Neuronal stem cell (in vitro differentiated cells): ENCODE results near the gene EPHA6.

Experiments
- DNase-seq: peaks from one replicate; pipeline ENCODE4 v3.0.0-alpha.2; 2013; ENCODE audit warnings: low spot score
- H2AFZ ChIP-seq: one replicate; pipeline ENCODE4 v1.6.1; 2013; ENCODE audit warnings: mild to moderate bottlenecking, low read length, inconsistent platforms
- H2AK5ac ChIP-seq: 2 replicates; pipeline ENCODE4 v1.6.1; 2013; ENCODE audit warnings: low read depth, mild to moderate bottlenecking, inconsistent platforms, low read length, moderate library complexity, mixed read lengths
- H2BK120ac ChIP-seq: 2 replicates; pipeline ENCODE4 v1.6.1; 2013; ENCODE audit warnings: low read depth, mild to moderate bottlenecking, inconsistent platforms, low read length, moderate library complexity, mixed read lengths
- H2BK12ac ChIP-seq: one replicate; pipeline ENCODE4 v1.6.1; 2013; ENCODE audit warnings: low read length, inconsistent platforms
- H2BK15ac ChIP-seq: 2 replicates; pipeline ENCODE4 v1.6.1; 2013; ENCODE audit warnings: mild to moderate bottlenecking, low read length, inconsistent platforms, mixed read lengths
- H2BK5ac ChIP-seq: one replicate; pipeline ENCODE4 v1.6.1; 2013; ENCODE audit warnings: inconsistent platforms, mild to moderate bottlenecking, low read length, moderate library complexity
- H3K14ac ChIP-seq: one replicate; pipeline ENCODE4 v1.6.1; 2013; ENCODE audit warnings: low read length, inconsistent platforms
- H3K18ac ChIP-seq: 2 replicates; pipeline ENCODE4 v1.6.1; 2013; ENCODE audit warnings: low read length, inconsistent platforms
- H3K23ac ChIP-seq: 2 replicates; pipeline ENCODE4 v1.6.1; 2013; ENCODE audit warnings: low read depth, mild to moderate bottlenecking, mixed read lengths, low read length, inconsistent platforms; ENCODE audit not compliant: poor library complexity
- H3K27ac ChIP-seq: replicated peaks from 3 replicates; pipeline ENCODE4 v1.5.1; 2013; ENCODE audit warnings: low read length, inconsistent platforms
- H3K27me3 ChIP-seq, 3 experiments: 2 replicates each; pipeline ENCODE4 v1.6.1; 2013; ENCODE audit warnings: low read length in 3 of 3, mild to moderate bottlenecking in 2 of 3, inconsistent platforms in 1 of 3, low read depth in 1 of 3, mixed read lengths in 1 of 3, moderate library complexity in 1 of 3; ENCODE audit not compliant: control insufficient read depth in 3 of 3, insufficient read depth in 3 of 3
- H3K36me3 ChIP-seq, 2 donors: replicated peaks in 1 of 2; 2 replicates each; pipeline ENCODE4 v1.6.1; 2013; ENCODE audit warnings: low read length in 2 of 2; ENCODE audit not compliant: control insufficient read depth in 2 of 2, insufficient read depth in 2 of 2
- H3K4ac ChIP-seq: 2 replicates; pipeline ENCODE4 v1.6.1; 2013; ENCODE audit warnings: inconsistent platforms, mild to moderate bottlenecking, low read length, moderate library complexity
- H3K4me1 ChIP-seq, 2 donors: 1 replicate in 1 of 2; 2 replicates in 1 of 2; pipeline ENCODE4 v1.6.1; 2013; ENCODE audit warnings: low read length in 2 of 2, low read depth in 1 of 2; ENCODE audit not compliant: control insufficient read depth in 2 of 2, insufficient read depth in 1 of 2
- H3K4me2 ChIP-seq: one replicate; pipeline ENCODE4 v1.6.1; 2013; ENCODE audit warnings: mild to moderate bottlenecking, low read length, inconsistent platforms; ENCODE audit not compliant: insufficient read depth, poor library complexity, severe bottlenecking
- H3K4me3 ChIP-seq, 2 donors: 2 replicates each; pipeline ENCODE4 v1.5.1; 2013; ENCODE audit warnings: low read length in 2 of 2, mild to moderate bottlenecking in 2 of 2, inconsistent platforms in 1 of 2, moderate library complexity in 1 of 2
- H3K79me1 ChIP-seq: one replicate; pipeline ENCODE4 v1.6.1; 2013; ENCODE audit warnings: low read depth, mild to moderate bottlenecking, inconsistent platforms, low read length, moderate library complexity
- H3K9ac ChIP-seq: one replicate; pipeline ENCODE4 v1.6.1; 2013; ENCODE audit warnings: mild to moderate bottlenecking, low read depth, low read length, inconsistent platforms; ENCODE audit not compliant: poor library complexity
- H3K9me3 ChIP-seq, 2 donors: replicated peaks in 1 of 2; 2 replicates each; pipeline versions ENCODE3 to v1.6.1; 2013; ENCODE audit warnings: low read length in 2 of 2, mild to moderate bottlenecking in 2 of 2, inconsistent platforms in 1 of 2, low read depth in 1 of 2, mixed read lengths in 1 of 2, moderate library complexity in 1 of 2; ENCODE audit not compliant: control insufficient read depth in 2 of 2, insufficient read depth in 1 of 2
- H4K8ac ChIP-seq: one replicate; pipeline ENCODE4 v1.6.1; 2013; ENCODE audit warnings: low read depth, mild to moderate bottlenecking, inconsistent platforms, low read length, moderate library complexity
- H4K91ac ChIP-seq: one replicate; pipeline ENCODE4 v1.6.1; 2013; ENCODE audit warnings: low read length, low read depth, mild to moderate bottlenecking, inconsistent platforms; ENCODE audit not compliant: poor library complexity
- WGBS, 2 donors: extraction: QIAGEN DNeasy Blood & Tissue Kit; methylation state at CpG; one replicate each; pipeline ENCODE4 v1.1.7; 2013; ENCODE audit warnings: missing lambda C conversion rate in 2 of 2, mixed read lengths in 1 of 2; ENCODE audit not compliant: insufficient read length in 2 of 2, insufficient replicate concordance in 1 of 2; ENCODE audit errors: extremely low coverage in 2 of 2; 5-methylcytosine and 5-hydroxymethylcytosine counted together

Gene EPHA6

DNA sequence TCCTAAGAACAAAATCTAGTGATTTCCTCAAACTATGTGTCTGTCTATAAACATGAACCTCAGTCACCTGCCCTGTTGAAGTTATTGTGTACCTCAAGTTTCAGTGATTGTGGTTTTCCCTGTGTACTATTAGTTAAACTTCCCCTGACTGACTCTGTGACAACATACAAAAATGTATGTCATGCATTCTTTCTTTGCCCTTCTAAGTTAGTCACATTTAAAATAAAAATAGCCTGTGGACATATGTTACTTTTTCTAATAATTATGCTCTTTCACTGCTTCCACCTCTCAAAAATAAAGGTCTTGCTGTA, 29.8 kb downstream of the EPHA6 start:
- Histone ChIP-seq H3K79me1 (no peaks in the 10 kb centered on the region), H3K4ac (no peak overlapping the region), H2AFZ (no peak overlapping the region), H3K4me2 (no peak overlapping the region), H2AK5ac (no peak overlapping the region), H4K8ac (no peak overlapping the region), H3K23ac (no peak overlapping the region), H2BK12ac (no peak overlapping the region), H4K91ac (no peak overlapping the region), H2BK120ac (no peak overlapping the region), H3K4me3 (no peak overlapping the region), H3K18ac (no peak overlapping the region), H3K9me3 (no peaks in the 10 kb centered on the region), H3K4me1 (peaks cover 0 to 2% of the 10 kb centered on the region in 2 donors), H3K36me3 (no peaks in the 10 kb centered on the region), H3K27ac (no peak overlapping the region), H2BK15ac (no peak overlapping the region), H3K27me3 (no peaks in the 10 kb centered on the region), H3K9ac (no peak overlapping the region), H3K14ac (no peak overlapping the region), H2BK5ac (no peak overlapping the region)
- DNase-seq = no peak

DNA sequence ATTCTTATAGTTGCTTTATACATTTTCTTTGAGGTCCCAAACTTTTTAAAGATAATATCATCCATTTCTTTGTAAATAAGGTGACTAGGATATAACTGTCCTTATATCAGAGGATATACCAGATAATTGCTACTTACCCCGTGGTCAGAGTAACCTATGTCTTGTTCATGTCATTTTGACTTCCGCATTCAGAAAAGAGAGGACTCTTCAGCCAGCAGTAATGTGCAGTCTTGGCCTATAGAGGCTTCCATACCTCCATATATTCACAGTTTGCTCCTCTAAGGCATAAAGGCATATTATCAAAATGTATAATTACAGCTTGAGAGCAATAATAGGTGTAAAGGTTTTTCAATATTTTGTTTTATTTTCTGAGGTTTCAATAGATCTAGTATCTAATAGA, 38.5 kb downstream of the EPHA6 start:
- Histone ChIP-seq H2AK5ac (no peak overlapping the region), H3K9ac (no peak overlapping the region), H2BK5ac (no peak overlapping the region), H4K91ac (no peak overlapping the region), H4K8ac (no peak overlapping the region), H3K36me3 (no peaks in the 10 kb centered on the region), H3K23ac (no peak overlapping the region), H2AFZ (no peak overlapping the region), H3K27ac (no peak overlapping the region), H3K18ac (no peak overlapping the region), H3K4me2 (no peak overlapping the region), H3K9me3 (no peaks in the 10 kb centered on the region), H3K14ac (no peak overlapping the region), H3K4me1 (no peaks in the 10 kb centered on the region), H2BK120ac (no peak overlapping the region), H3K79me1 (no peaks in the 10 kb centered on the region), H2BK15ac (no peak overlapping the region), H3K4ac (no peak overlapping the region), H3K27me3 (no peaks in the 10 kb centered on the region), H3K4me3 (no peak overlapping the region), H2BK12ac (no peak overlapping the region)
- WGBS, 2 donors = no CpG with 5 or more reads among the region's 2 CpGs
- DNase-seq = no peak

DNA sequence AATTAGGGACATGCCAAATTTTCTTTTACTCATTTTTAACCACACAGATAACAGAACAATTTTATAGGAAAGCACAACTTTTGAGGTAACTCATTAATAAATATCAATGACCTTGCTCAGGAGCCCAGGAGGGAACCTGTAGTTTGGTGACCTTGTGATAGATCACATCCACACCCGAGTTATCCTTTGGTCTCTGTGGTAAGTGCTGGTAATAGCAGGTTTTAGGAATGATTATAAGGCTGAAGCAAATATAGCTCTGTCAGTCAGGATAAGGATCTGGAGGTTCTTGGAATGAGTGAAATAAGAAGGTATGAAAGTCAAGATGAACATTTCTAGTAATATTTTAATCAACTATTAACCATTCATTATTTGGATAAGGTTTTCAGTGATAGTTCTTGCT, 46.5 kb downstream of the EPHA6 start:
- Histone ChIP-seq H3K4ac (no peak overlapping the region), H3K18ac (no peak overlapping the region), H2BK12ac (no peak overlapping the region), H2BK15ac (no peak overlapping the region), H3K36me3 (no peaks in the 10 kb centered on the region), H3K4me1 (no peaks in the 10 kb centered on the region), H2BK120ac (no peak overlapping the region), H4K91ac (no peak overlapping the region), H3K27me3 (no peaks in the 10 kb centered on the region), H2AK5ac (no peak overlapping the region), H2BK5ac (no peak overlapping the region), H4K8ac (no peak overlapping the region), H3K79me1 (no peaks in the 10 kb centered on the region), H3K23ac (no peak overlapping the region), H3K14ac (no peak overlapping the region), H3K4me3 (no peak overlapping the region), H2AFZ (no peak overlapping the region), H3K4me2 (no peak overlapping the region), H3K9ac (no peak overlapping the region), H3K9me3 (no peaks in the 10 kb centered on the region), H3K27ac (no peak overlapping the region)
- no peak for DNase-seq
- no CpG with 5 or more reads among the region's 1 CpG for WGBS, 2 donors

DNA sequence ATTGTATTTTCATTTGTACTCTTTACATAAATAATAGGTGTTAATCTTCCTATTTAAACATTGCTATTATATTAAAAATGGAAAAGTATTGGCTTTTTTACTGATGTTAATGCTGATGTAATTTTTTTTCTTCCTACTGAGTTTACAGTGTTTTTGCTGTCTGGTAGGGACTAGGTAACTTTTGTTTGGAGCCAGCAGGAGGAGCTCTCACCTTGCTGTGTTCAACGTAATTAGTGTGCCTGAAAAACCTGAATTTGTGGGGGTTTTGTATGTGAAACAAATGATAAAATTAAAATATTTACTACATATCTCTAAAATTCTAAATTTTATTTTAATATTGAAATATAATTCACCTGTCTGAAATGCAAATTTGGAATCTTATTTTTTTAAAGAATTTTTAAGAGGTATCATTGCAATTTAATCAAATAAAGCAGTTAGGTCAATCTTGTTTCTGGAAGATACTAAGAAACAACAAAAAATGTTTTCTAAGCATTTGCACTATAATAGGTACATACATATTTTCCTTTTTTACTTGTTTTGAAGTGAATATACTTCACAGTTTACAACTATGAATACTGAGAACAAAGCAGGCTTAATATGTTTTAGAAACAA, 48.8 kb downstream of the EPHA6 start:
- H3K4ac ChIP-seq = no peak overlapping the region
- H3K79me1 ChIP-seq = no peaks in the 10 kb centered on the region
- no peak overlapping the region for H2BK12ac ChIP-seq
- no peaks in the 10 kb centered on the region for H3K27me3 ChIP-seq
- no peak overlapping the region for H4K8ac ChIP-seq
- no peak overlapping the region for H3K4me3 ChIP-seq
- H3K4me1 ChIP-seq = no peaks in the 10 kb centered on the region
- H3K9me3 ChIP-seq = no peaks in the 10 kb centered on the region
- no peak overlapping the region for H3K9ac ChIP-seq
- H2BK15ac ChIP-seq = no peak overlapping the region
- no peak overlapping the region for H2AK5ac ChIP-seq
- no peak overlapping the region for H3K14ac ChIP-seq
- no peak overlapping the region for H2BK5ac ChIP-seq
- no peak overlapping the region for H3K27ac ChIP-seq
- DNase-seq = peak; percentile 41
- no CpG with 5 or more reads among the region's 1 CpG for WGBS, 2 donors
- no peak overlapping the region for H4K91ac ChIP-seq
- H3K4me2 ChIP-seq = no peak overlapping the region
- H2BK120ac ChIP-seq = no peak overlapping the region
- H3K36me3 ChIP-seq = no peaks in the 10 kb centered on the region
- H2AFZ ChIP-seq = no peak overlapping the region
- no peak overlapping the region for H3K23ac ChIP-seq
- no peak overlapping the region for H3K18ac ChIP-seq
